Activated CD4-positive, CD25-positive, alpha-beta regulatory T cell treated with anti-CD3 and anti-CD28 coated beads, Interleukin-2, amount 50 U/mL, for 16 hours (primary cell): Measurements from ENCODE around the gene TMEM170A.
"Not testable (repeated sequence)": the region's sequence is repeated elsewhere in the genome, so short reads cannot be mapped to it uniquely, and the experiment has no call there.

ENCODE experiments used
- DNase-seq: peaks from one replicate; pipeline ENCODE4 v3.0.0-alpha.2; 2020; ENCODE audit warnings: low read depth, low spot score

The TMEM170A gene

DNA sequence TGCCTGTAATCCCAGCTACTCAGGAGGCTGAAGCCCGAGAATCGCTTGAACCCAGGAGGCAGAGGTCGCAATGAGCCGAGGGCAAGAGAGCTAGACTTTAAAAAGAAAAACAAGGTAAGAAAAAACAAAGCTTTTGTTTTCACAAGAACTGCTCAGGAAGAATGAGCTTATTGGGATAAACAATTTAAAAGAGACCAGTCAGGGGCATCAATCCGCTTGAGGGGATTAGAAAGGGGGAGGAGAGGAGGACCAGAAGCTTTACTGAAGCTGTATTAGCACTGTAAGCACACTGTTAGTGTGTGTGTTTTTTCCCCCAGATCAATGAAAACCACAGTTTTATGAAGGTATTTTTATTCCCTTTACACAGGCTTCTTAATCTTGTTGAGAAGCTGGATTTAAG, 8.8 kb downstream of the TMEM170A start:
- no peak for DNase-seq

DNA sequence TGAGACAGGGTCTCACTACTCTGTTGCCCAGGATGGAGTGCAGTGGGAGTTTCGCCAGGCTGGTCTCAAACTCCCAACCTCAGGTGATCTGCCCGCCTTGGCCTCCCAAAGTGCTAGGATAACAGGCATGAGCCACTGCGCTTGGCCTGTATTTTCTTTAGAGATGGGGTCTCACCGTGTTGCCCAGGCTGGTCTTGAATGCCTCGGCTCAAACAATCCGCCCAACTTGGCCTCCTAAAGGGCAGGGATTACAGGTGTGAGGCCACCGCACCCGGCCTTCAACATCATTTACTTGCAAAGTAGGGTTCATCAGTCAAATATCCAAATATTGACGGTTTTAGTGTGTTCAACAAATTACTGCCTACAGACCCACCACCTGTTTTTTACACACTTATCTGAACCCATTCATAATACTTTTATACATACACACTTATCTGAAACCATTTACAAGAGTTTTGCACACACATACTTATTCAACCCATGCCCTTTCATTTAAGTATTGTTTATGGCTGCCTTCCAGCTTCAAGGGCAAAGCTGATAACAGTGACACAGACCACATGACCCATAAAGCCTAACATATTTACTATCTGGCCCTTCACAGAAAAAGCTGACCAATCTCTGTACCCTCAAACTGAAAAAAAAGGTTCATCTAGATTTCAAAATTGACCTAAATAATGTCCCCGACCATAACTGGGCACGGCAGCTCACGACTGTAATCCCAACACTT, 11.9 kb downstream of the TMEM170A start:
- DNase-seq, result no peak

- no peak for DNase-seq
These were observed 18.1 kb downstream of the TMEM170A start for GRCh38 chr16:75446416-75446815.

DNA sequence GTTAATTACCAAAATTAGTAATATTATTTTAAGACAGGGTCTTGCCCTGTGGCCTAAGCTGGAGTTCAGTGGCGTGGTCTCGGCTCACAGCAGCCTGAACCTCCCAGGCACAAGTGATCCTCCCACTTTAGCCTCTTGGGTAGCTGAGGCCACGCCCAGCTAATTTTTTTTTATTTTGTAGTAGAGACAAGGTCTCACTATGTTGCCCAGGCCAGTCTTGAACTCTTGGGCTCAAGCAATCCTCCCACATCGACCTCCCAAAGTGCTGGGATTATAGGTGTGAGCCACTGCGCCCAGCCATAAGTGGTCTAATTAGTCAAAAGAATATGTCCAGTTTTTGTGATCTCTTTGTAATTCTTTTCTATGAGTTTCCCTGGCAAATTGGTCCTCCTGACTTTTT, 19.2 kb downstream of the TMEM170A start:
- no peak for DNase-seq

GRCh38 chr16:75443298-75443697, 21.2 kb downstream of the TMEM170A start:
- DNase-seq, result no peak

GRCh38 chr16:75433732-75434413, 30.6 kb downstream of the TMEM170A start:
- no peak for DNase-seq

DNA sequence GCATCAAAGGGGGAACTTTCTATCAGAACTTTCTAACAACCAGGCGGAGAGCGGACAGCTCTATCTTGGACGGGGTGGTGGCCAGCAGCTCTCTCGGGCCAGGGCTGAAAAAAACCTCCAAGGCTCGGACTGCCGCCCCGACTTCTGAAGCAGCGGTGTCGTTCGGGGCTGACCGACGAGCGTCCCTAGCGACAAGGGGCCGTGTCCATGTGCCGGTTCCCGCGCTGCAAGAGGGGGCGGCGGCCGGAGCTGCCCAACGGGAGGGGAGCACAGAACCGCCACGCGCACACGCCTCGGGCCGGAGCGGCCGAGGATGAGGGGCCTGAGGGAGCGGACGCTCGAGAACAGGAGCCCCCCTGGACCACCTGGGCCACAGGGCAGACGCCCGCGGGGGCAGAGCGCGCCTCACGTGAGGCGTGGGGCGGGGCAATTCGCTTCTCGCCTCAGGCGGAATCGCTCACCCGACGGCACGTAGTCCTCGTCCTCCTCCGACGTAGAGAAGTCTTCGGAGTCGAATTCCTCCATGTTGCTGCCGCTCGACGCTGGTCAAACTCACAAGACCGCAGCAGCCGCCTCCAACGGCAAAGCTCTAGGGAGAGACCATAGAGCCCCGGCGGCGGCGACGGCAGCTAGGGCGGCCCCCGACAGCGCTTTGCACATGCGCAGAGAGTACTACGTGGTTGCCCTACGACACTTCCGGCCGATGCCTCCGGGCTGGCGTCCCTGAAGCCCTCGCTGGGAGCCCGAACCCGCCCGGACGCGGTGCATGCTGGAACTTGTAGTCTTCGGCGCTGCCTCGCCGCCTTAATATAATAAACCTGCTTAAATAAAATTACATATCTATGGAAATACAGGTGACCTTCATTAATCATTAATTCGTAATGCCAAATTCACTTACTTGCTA, 31.4 kb downstream of the TMEM170A start, which contains the start of gene CFDP1:
TSS of gene CFDP1 (minus strand) at position 676 of the 904 bp plus-strand sequence. CDS start at position 525, 151 bp downstream.
- peak; percentile 89 for DNase-seq

DNA sequence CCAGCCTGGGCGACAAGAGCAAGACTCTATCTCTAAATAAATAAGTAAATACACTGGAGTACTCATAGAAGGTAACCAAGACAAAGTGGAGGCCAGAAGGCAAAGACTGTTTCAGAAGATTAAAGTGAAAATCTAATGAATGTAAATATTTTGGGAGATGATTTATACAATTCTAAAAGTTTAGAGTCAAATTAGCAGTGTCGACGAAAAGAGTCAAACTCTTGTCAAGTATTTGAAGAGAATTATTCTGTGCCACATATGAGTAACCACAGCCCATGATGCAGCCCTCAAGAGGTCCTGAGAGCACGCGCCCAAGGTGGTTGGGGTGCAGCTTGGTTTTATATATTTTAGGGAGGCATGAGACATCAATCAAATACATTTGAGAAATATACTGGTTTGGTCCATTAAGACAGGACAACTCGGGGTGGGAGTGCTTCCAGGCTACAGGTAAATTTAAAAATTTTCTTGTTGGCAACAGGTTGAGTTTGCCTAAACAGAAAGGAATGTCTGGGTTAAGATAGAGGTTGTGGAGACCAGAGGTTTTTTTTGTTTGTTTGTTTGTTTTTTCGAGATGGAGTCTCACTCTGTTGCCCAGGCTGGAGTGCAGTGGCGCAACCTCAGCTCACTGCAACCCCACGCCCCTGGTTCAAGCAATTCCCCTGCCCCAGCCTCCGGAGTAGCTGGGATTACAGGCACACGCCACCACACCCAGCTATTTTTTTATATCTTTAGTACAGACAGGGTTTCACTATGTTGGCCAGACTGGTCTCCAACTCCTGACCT, 34.7 kb downstream of the TMEM170A start:
- DNase-seq, result no peak

DNA sequence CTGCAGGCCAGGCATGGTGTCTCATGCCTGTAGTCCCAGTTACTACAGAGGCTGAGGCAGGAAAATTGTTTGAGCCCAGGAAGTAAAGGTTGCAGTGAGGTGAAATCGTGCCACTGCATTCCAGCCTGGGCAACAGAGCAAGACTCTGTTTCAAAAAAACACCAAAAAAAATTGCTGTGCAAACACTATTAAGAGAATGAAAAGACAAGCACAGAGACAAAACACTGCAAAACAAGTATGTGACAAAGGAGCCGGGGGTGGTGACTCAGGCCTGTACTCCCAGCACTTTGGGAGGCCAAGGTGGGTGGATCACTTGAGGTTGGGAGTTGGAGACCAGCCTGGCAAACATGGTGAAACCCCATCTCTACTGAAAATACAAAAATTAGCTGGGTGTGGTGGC, 38.0 kb downstream of the TMEM170A start:
- DNase-seq, result not testable (repeated sequence)

DNA sequence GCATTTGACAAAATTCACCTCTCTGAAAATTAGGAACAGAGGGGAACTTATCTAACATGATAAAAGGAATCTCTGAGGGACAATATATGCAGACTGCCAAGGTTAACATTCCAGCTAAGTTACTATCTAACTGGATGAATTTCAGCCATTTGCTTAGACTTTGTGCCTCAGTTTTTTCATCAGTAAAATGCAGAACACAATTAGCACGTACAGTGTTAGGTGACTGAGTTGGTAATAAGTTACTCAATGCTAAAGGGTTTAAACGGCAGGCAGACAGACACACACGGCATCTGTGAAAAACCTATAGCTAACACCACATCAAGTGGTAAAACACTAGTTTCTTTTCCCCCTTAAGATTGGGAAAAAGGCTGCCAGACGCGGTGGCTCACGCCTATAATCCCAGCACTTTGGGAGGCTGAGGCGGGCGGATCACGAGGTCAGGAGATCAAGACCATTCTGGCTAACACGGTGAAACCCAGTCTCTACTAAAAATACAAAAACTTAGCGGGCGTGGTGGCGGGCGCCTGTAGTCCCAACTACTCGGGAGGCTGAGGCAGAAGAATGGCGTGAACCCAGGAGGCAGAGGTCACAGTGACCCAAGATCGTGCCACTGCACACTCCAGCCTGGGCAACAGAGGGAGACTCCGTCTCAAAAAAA, 40.3 kb downstream of the TMEM170A start:
- DNase-seq, result not testable (repeated sequence)

DNA sequence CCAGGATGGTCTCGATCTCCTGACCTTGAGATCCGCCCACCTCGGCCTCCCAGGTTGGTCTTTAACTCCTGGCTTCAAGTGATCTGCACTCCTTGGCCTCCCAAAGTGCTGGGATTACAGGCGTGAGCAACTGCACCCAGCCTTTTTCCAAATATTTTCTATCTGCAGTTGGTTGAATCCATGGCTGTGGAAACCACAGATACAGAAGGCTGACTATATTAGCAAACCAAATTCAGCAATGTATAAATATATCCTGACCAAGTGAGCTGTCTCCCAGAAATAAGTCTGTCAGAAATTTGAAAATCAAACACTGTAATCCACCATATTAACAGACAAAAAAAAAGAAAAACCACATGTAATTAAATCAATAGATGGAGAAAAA, 40.8 kb downstream of the TMEM170A start:
- DNase-seq, result no peak

GRCh38 chr16:75421820-75422126, 42.7 kb downstream of the TMEM170A start:
- DNase-seq, result no peak

GRCh38 chr16:75420987-75421819, 43.3 kb downstream of the TMEM170A start:
- no peak for DNase-seq

GRCh38 chr16:75416904-75417565, 47.5 kb downstream of the TMEM170A start:
- no peak for DNase-seq

GRCh38 chr16:75415169-75415905, 49.2 kb downstream of the TMEM170A start:
- no peak for DNase-seq

- DNase-seq, result no peak
These were observed 50.5 kb downstream of the TMEM170A start for GRCh38 chr16:75413951-75414350.

- no peak for DNase-seq
These were observed 57.5 kb downstream of the TMEM170A start for GRCh38 chr16:75406943-75407342.

GRCh38 chr16:75402821-75403475, 61.5 kb downstream of the TMEM170A start:
- no peak for DNase-seq
